GM23338 (cell line): ENCODE data around the gene IGF2R. TPM values are rescaled to one million over a fixed set of nuclear protein-coding genes. Genes with fewer than 3 reads are reported as not detected.

Source experiments
- ATAC-seq: fragments of 200-7000 bp; cut with Tn5 transposase; 3 replicates; pipeline ENCODE4 v1.9.1; 2020
- DNase-seq: peaks from one replicate; pipeline ENCODE4 v3.0.0-alpha.2; 2015; ENCODE audit warnings: low spot score
- H2AFZ ChIP-seq: fragments of 200-600 bp; sonication (generic); 2 replicates; pipeline ENCODE4 v1.8.0; 2016; ENCODE audit warnings: antibody characterized with exemption, mild to moderate bottlenecking, moderate library complexity
- H3F3A ChIP-seq: fragments of 200-600 bp; sonication (generic); replicated peaks from 2 replicates; pipeline ENCODE4 v1.8.0; 2017; ENCODE audit warnings: antibody characterized with exemption, mixed run types, low read depth
- H3K27ac ChIP-seq: fragments of 200-600 bp; sonication (generic); 2 replicates; pipeline ENCODE4 v1.6.1; 2016; ENCODE audit warnings: low read depth
- H3K27me3 ChIP-seq: fragments of 200-600 bp; sonication (generic); 2 replicates; pipeline ENCODE4 v1.8.0; 2016; ENCODE audit warnings: mild to moderate bottlenecking, mixed run types, moderate library complexity; ENCODE audit not compliant: insufficient read depth
- H3K36me3 ChIP-seq: fragments of 200-600 bp; sonication (generic); 2 replicates; pipeline ENCODE4 v1.8.0; 2016; ENCODE audit warnings: mild to moderate bottlenecking; ENCODE audit not compliant: insufficient read depth
- H3K4me1 ChIP-seq: fragments of 200-600 bp; sonication (generic); 2 replicates; pipeline ENCODE4 v1.8.0; 2016; ENCODE audit warnings: mild to moderate bottlenecking, moderate library complexity; ENCODE audit not compliant: insufficient read depth
- H3K4me2 ChIP-seq: fragments of 200-600 bp; sonication (generic); 2 replicates; pipeline ENCODE4 v1.7.1; 2017; ENCODE audit warnings: mixed run types
- H3K4me3 ChIP-seq: fragments of 200-600 bp; sonication (generic); 2 replicates; pipeline ENCODE4 v1.6.1; 2016; ENCODE audit warnings: mixed run types
- H3K79me2 ChIP-seq: fragments of 200-600 bp; sonication (generic); replicated peaks from 2 replicates; pipeline ENCODE4 v1.8.0; 2017; ENCODE audit warnings: mild to moderate bottlenecking; ENCODE audit not compliant: insufficient read depth
- H3K9me2 ChIP-seq: fragments of 200-600 bp; sonication (generic); 2 replicates; pipeline ENCODE4 v1.8.0; 2017; ENCODE audit not compliant: insufficient read depth
- H4K20me1 ChIP-seq: fragments of 200-600 bp; sonication (generic); replicated peaks from 2 replicates; pipeline ENCODE4 v1.8.0; 2017; ENCODE audit warnings: mild to moderate bottlenecking; ENCODE audit not compliant: insufficient read depth
- H3K27ac Mint-ChIP-seq: 2 replicates; pipeline ENCODE4 v1.8.0; 2020; ENCODE audit warnings: inconsistent platforms, mild to moderate bottlenecking, moderate library complexity, mixed read lengths
- H3K27me3 Mint-ChIP-seq: 3 replicates; pipeline ENCODE4 v1.8.0; 2022; ENCODE audit warnings: low read depth, mild to moderate bottlenecking, moderate library complexity, mixed read lengths, inconsistent platforms; ENCODE audit not compliant: insufficient read depth, poor library complexity
- H3K36me3 Mint-ChIP-seq: 3 replicates; pipeline ENCODE4 v1.8.0; 2021; ENCODE audit warnings: low read depth, mild to moderate bottlenecking, inconsistent platforms, moderate library complexity, mixed read lengths
- H3K4me1 Mint-ChIP-seq: 3 replicates; pipeline ENCODE4 v1.8.0; 2020; ENCODE audit warnings: mild to moderate bottlenecking, inconsistent platforms, mixed read lengths
- H3K4me3 Mint-ChIP-seq: 3 replicates; pipeline ENCODE4 v1.8.0; 2021; ENCODE audit warnings: moderate library complexity, mild to moderate bottlenecking, inconsistent platforms, mixed read lengths
- H3K9me3 Mint-ChIP-seq: 3 replicates; pipeline ENCODE4 v1.8.0; 2020; ENCODE audit warnings: moderate library complexity, mild to moderate bottlenecking, inconsistent platforms, mixed read lengths
- CREB1 ChIP-seq: fragments of 250-450 bp; sonication (Bioruptor Pico); IDR thresholded peaks from 2 replicates; pipeline ENCODE4 v1.5.0; 2020; ENCODE audit warnings: low read depth, mild to moderate bottlenecking, moderate library complexity
- CTCF ChIP-seq, 2 experiments: fragments of 200-600 bp in 1 of 2; sonication (generic) in 1 of 2; conservative IDR thresholded peaks; 2 replicates each; pipeline versions ENCODE4 v1.5.1 to v1.6.1; 2016 to 2017; ENCODE audit warnings: antibody characterized with exemption in 2 of 2, low read depth in 2 of 2, mild to moderate bottlenecking in 2 of 2, moderate library complexity in 1 of 2
- ETS1 ChIP-seq: IDR thresholded peaks from 2 replicates; pipeline ENCODE4 v1.6.1; 2016; ENCODE audit warnings: antibody characterized with exemption
- EZH2 ChIP-seq: fragments of 200-600 bp; sonication (generic); IDR thresholded peaks from one replicate; pipeline ENCODE4 v1.8.0; 2017; ENCODE audit warnings: antibody characterized with exemption, mild to moderate bottlenecking, low read depth; ENCODE audit not compliant: unreplicated experiment
- EZH2phosphoT487 ChIP-seq: fragments of 200-600 bp; sonication (generic); IDR thresholded peaks from one replicate; pipeline ENCODE4 v1.8.1; 2018; ENCODE audit warnings: antibody characterized with exemption; ENCODE audit not compliant: unreplicated experiment
- JUNB ChIP-seq: IDR thresholded peaks from one replicate; pipeline ENCODE4 v1.6.1; 2016; ENCODE audit warnings: antibody characterized with exemption; ENCODE audit not compliant: unreplicated experiment
- NANOG ChIP-seq: IDR thresholded peaks from 2 replicates; pipeline ENCODE4 v1.6.1; 2016; ENCODE audit warnings: antibody characterized with exemption, borderline replicate concordance
- POLR2AphosphoS5 ChIP-seq: IDR thresholded peaks from 2 replicates; pipeline ENCODE4 v1.6.1; 2016; ENCODE audit warnings: antibody characterized with exemption, low read depth
- STAT1 ChIP-seq: IDR thresholded peaks from one replicate; pipeline ENCODE4 v1.6.1; 2016; ENCODE audit warnings: antibody characterized with exemption; ENCODE audit not compliant: unreplicated experiment
- ZNF114 ChIP-seq: fragments of 250-450 bp; sonication (Bioruptor Pico); IDR thresholded peaks from 2 replicates; pipeline ENCODE4 v1.5.0; 2020; ENCODE audit warnings: mild to moderate bottlenecking, moderate library complexity
- ZNF331 ChIP-seq: fragments of 250-450 bp; sonication (Bioruptor Pico); IDR thresholded peaks from 2 replicates; pipeline ENCODE4 v1.5.0; 2020; ENCODE audit warnings: low read depth, mild to moderate bottlenecking, moderate library complexity
- ZNF462 ChIP-seq: fragments of 250-450 bp; sonication (Bioruptor Pico); IDR thresholded peaks from 2 replicates; pipeline ENCODE4 v1.5.0; 2020; ENCODE audit warnings: mild to moderate bottlenecking, moderate library complexity
- polyA plus RNA-seq: library from polyadenylated mRNA; unstranded; fragments of >200 nt; fragmentation: Nextera tagmentation; extraction: Ambion mirVana; gene quantifications from 2 replicates; pipeline ENCODE4 v1.2.1, GENCODE V29; 2016
- total RNA-seq: library from RNA; depleted of rRNA; stranded (reverse); fragments of >200 nt; shearing (Covaris generic); gene quantifications from 2 replicates; pipeline ENCODE4 v1.2.3, GENCODE V29; 2014

Gene IGF2R
- total and polyA plus RNA-seq, 2 experiments from 2014 or later: 12.5 to 76.4 TPM

- no peak for TF ChIP-seq STAT1
Observed at GRCh38 chr6:159959165-159959975, 9.5 kb upstream of the IGF2R start (continued).

- H3K9me3 Mint-ChIP-seq: no peaks in the 10 kb centered on the region; the same call in 2 of the 3 replicates
- 0 out of 3 replicates have a peak, but pooled peaks cover 6% of the 10 kb centered on the region for H3K4me1 Mint-ChIP-seq
- H3K4me3 ChIP-seq: no peak overlapping the region
- TF ChIP-seq EZH2: no peak
- no peak for TF ChIP-seq STAT1
- TF ChIP-seq EZH2phosphoT487: no peak
- no peak for TF ChIP-seq ZNF114 (CRISPR knock-in tag)
- no peak for TF ChIP-seq ETS1
- TF ChIP-seq NANOG: no peak
- TF ChIP-seq CTCF (conservative IDR thresholded peaks at IDR 0.05; ENCODE audit: low read depth in 2 of 2): no peak
- no peak for TF ChIP-seq CREB1 (CRISPR knock-in tag)
- no peak for TF ChIP-seq JUNB
- TF ChIP-seq ZNF331: no peak
- TF ChIP-seq POLR2AphosphoS5: no peak
- no peak for TF ChIP-seq ZNF462 (CRISPR knock-in tag)
Observed at GRCh38 chr6:159959976-159960384, 8.9 kb upstream of the IGF2R start.

More at GRCh38 chr6:159959976-159960384, 8.9 kb upstream of the IGF2R start:
- no peaks in the 10 kb centered on the region for H3K36me3 ChIP-seq
- no peak overlapping the region for H3K27ac ChIP-seq
- no peaks in the 10 kb centered on the region for H3F3A ChIP-seq
- Mint-ChIP-seq H3K27me3 (peaks cover 8% of the 10 kb centered on the region), H3K27ac (no peak overlapping the region), H3K36me3 (no peaks in the 10 kb centered on the region), H3K4me3 (no peak overlapping the region)
- H3K9me2 ChIP-seq: no peaks in the 10 kb centered on the region
- H3K79me2 ChIP-seq: no peaks in the 10 kb centered on the region
- no peaks in the 10 kb centered on the region for H4K20me1 ChIP-seq
- no peaks in the 10 kb centered on the region for H3K4me1 ChIP-seq
- ATAC-seq: no peak
- H3K4me2 ChIP-seq: no peak overlapping the region
- H3K27me3 ChIP-seq: peaks cover 11% of the 10 kb centered on the region; the same call in 1 of the 2 replicates
- H2AFZ ChIP-seq: peak overlapping the region; percentile 32; the same call in 1 of the 2 replicates
- no peak for DNase-seq
